Loucy (cell line): ENCODE measurements around the gene VAMP4.

Experiments used
- EZH2phosphoT487 ChIP-seq: fragments of 200-600 bp; IDR thresholded peaks from 2 replicates; pipeline ENCODE4 v1.6.1; 2018; ENCODE audit warnings: antibody characterized with exemption, mild to moderate bottlenecking, moderate library complexity, borderline replicate concordance
- TF ChIP-seq, protein P1 (sequence below): fragments of 200-600 bp; sonication (generic); conservative IDR thresholded peaks from 2 replicates; pipeline ENCODE4 v1.5.1; 2014; ENCODE audit warnings: mild to moderate bottlenecking, antibody characterized with exemption, low read length

DNA sequence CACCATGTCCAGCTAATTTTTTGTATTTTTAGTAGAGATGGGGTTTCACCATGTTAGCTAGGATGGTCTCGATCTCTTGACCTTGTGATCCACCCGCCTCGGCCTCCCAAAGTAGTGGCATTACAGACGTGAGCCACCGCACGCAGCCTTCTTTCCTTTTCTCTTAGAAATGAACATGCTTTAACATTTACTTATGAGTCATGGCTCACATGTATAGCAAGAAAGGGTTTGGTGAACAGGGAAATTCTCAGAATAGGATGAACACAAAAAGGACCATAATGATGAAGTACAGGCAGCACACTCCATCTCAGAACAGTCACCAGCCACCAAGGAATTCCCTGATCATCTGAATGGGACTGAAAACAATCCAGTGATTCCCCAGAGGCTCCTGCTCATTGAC is 9.4 kb upstream of the VAMP4 start:
- no peak for TF ChIP-seq EZH2phosphoT487
- TF ChIP-seq, protein P1, sequence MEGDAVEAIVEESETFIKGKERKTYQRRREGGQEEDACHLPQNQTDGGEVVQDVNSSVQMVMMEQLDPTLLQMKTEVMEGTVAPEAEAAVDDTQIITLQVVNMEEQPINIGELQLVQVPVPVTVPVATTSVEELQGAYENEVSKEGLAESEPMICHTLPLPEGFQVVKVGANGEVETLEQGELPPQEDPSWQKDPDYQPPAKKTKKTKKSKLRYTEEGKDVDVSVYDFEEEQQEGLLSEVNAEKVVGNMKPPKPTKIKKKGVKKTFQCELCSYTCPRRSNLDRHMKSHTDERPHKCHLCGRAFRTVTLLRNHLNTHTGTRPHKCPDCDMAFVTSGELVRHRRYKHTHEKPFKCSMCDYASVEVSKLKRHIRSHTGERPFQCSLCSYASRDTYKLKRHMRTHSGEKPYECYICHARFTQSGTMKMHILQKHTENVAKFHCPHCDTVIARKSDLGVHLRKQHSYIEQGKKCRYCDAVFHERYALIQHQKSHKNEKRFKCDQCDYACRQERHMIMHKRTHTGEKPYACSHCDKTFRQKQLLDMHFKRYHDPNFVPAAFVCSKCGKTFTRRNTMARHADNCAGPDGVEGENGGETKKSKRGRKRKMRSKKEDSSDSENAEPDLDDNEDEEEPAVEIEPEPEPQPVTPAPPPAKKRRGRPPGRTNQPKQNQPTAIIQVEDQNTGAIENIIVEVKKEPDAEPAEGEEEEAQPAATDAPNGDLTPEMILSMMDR = no peak
